Prostate gland (tissue), 2 donors: Measurements from ENCODE around the gene USP13. TPM values are rescaled to one million over a fixed set of nuclear protein-coding genes. Genes with fewer than 3 reads are reported as not detected.

Experiments
- DNase-seq: peaks from one replicate; pipeline ENCODE4 v3.0.0-alpha.2; 2019; ENCODE audit warnings: low spot score
- H3K27ac ChIP-seq, 2 donors: fragments of 200-600 bp; sonication (generic); 2 replicates each; pipeline ENCODE4 v1.5.1; 2017 to 2019
- H3K27me3 ChIP-seq: fragments of 200-600 bp; sonication (generic); replicated peaks from 2 replicates; pipeline ENCODE4 v1.5.1; 2019; ENCODE audit not compliant: insufficient read depth
- H3K36me3 ChIP-seq, 2 donors: fragments of 200-600 bp; sonication (generic); 1 replicate in 1 of 2; 2 replicates in 1 of 2; pipeline versions ENCODE4 v1.5.1 to v1.8.1; 2017 to 2019
- H3K4me1 ChIP-seq: fragments of 200-600 bp; sonication (generic); replicated peaks from 2 replicates; pipeline ENCODE4 v1.5.1; 2019
- H3K4me3 ChIP-seq, 2 donors: fragments of 200-600 bp; sonication (generic); 2 replicates each; pipeline ENCODE4 v1.5.1; 2017 to 2019
- H3K9me3 ChIP-seq: fragments of 200-600 bp; sonication (generic); 2 replicates; pipeline ENCODE4 v1.5.1; 2017
- POLR2A ChIP-seq: fragments of 450-650 bp; IDR thresholded peaks from one replicate; pipeline ENCODE4 v1.6.1; 2016; ENCODE audit warnings: antibody characterized with exemption, mild to moderate bottlenecking
- POLR2AphosphoS5 ChIP-seq: sonication (generic); formaldehyde crosslinking; IDR thresholded peaks from one replicate; pipeline ENCODE4 v1.6.1; 2017; ENCODE audit warnings: antibody characterized with exemption
- WGBS: methylation state at CpG from one replicate; pipeline ENCODE4 v1.1.5; 2018; 5-methylcytosine and 5-hydroxymethylcytosine counted together
- intact Hi-C: fragments of 100-400 bp; cut with DNase I; formaldehyde crosslinking; loops from one replicate; pipeline ENCODE4 v1.14.2; 2022
- total RNA-seq, 2 donors: library from RNA; depleted of rRNA; stranded (reverse); fragments of >200 nt; gene quantifications; one replicate each; pipeline ENCODE4 v1.1.0, GENCODE V29; 2016
- TF ChIP-seq, protein P1 (sequence below), 4 experiments: fragments of 200-600 bp in 2 of 4; fragments of 450-650 bp in 2 of 4; sonication (generic) in 2 of 4; IDR thresholded peaks; 1 replicate in 3 of 4; 2 replicates in 1 of 4; pipeline ENCODE4 v1.5.1; 2016 to 2019; ENCODE audit warnings: antibody characterized with exemption in 4 of 4, mild to moderate bottlenecking in 2 of 4, moderate library complexity in 2 of 4

USP13 gene
- total RNA-seq, 2 donors from 2014 or later = 11.7 to 52.6 TPM

DNA sequence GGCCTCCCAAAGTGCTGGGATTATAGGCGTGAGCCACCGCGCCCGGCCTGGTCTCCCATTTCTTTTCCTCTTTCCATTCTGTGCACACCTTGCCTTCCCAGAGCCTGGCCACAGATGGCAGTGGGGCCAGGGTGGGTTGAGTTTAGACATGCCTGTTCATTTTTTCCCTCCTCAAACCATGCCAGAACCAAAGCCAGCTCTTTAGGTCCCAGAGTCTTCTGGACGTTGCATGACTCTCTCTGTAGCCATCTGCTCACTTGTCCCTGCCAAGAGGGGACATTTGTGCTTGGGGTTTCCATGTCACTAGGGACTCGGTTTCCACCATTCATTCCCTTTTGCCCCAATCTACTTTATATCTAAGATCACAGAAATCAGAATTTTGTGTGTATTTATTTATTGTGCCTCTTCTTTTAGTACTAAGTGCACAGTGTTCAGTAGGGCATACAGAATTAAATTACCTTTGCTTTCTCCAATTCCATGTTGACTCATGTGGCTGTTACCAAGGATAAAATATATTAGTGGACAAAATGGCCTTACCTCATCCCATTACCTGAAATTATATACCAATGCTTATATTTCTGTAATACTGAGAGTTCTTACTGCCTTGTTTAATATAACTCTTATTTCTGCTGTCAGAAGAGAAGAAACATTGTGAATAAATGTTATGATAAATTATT is 49.6 kb downstream of the USP13 start:
- Histone ChIP-seq H3K4me1 (no peaks in the 10 kb centered on the region), H3K27ac (no peak overlapping the region), H3K36me3 (no peaks in the 10 kb centered on the region), H3K4me3 (no peak overlapping the region), H3K27me3 (no peaks in the 10 kb centered on the region), H3K9me3 (no peaks in the 10 kb centered on the region)
- intact Hi-C loops = no loop called here
- TF ChIP-seq POLR2A (no peak), POLR2AphosphoS5 (no peak)
- TF ChIP-seq, protein P1, sequence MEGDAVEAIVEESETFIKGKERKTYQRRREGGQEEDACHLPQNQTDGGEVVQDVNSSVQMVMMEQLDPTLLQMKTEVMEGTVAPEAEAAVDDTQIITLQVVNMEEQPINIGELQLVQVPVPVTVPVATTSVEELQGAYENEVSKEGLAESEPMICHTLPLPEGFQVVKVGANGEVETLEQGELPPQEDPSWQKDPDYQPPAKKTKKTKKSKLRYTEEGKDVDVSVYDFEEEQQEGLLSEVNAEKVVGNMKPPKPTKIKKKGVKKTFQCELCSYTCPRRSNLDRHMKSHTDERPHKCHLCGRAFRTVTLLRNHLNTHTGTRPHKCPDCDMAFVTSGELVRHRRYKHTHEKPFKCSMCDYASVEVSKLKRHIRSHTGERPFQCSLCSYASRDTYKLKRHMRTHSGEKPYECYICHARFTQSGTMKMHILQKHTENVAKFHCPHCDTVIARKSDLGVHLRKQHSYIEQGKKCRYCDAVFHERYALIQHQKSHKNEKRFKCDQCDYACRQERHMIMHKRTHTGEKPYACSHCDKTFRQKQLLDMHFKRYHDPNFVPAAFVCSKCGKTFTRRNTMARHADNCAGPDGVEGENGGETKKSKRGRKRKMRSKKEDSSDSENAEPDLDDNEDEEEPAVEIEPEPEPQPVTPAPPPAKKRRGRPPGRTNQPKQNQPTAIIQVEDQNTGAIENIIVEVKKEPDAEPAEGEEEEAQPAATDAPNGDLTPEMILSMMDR (IDR thresholded peaks at IDR 0.05) = no peak
- no peak for DNase-seq
- WGBS = 96% methylated on average over 6 of the region's 6 CpGs

DNA sequence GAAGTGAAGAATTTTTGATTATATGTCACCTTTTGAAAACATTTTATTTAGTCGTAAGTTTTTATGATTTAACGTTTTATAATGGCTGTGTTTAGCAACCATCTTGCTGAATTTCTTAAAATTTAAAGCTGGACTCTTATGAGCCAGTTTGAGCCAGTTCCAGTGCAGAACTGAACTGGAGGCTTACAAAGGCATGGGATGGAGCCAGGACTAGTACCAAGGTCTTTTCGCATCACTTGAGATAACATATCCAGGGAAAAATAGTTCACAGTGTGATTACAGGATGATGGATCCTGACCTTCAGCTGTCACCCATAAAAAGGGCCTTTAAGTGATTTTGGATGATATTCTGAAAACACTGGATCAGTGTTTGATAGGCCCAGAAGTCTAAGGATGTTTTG is 51.0 kb downstream of the USP13 start:
- Histone ChIP-seq H3K4me3 (no peak overlapping the region), H3K27me3 (no peaks in the 10 kb centered on the region), H3K36me3 (no peaks in the 10 kb centered on the region), H3K9me3 (no peaks in the 10 kb centered on the region), H3K4me1 (no peaks in the 10 kb centered on the region), H3K27ac (no peak overlapping the region)
- intact Hi-C loops = no loop called here
- TF ChIP-seq, protein P1 (IDR thresholded peaks at IDR 0.05) = no peak
- TF ChIP-seq POLR2AphosphoS5 (no peak), POLR2A (no peak)
- 95% methylated on average over 3 of the region's 3 CpGs for WGBS
- no peak for DNase-seq

DNA sequence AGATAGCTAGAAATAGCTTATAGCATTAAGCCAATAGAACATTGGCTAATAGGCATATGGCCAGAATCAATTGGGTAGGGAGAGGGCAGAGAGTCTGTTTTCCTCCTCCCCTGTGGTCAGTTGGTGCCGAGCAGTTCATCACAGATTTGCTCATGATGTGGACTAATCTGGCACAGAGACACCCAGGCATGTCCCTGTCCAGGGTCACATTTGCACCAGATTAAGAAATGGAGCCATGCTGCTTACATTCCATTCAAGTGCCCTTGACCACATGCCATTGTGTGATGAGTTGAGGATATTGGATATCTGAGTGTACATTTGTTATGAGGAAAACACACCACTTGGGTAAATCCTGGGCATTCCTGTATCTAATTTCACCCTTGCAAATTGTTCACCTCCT is 53.4 kb downstream of the USP13 start:
- no peak for DNase-seq
- no peak overlapping the region for H3K4me3 ChIP-seq
- 95% methylated on average over 1 of the region's 1 CpG for WGBS
- intact Hi-C loops = no loop called here
- no peaks in the 10 kb centered on the region for H3K27me3 ChIP-seq
- H3K4me1 ChIP-seq = no peaks in the 10 kb centered on the region
- TF ChIP-seq POLR2A (no peak), POLR2AphosphoS5 (no peak)
- TF ChIP-seq, protein P1 (IDR thresholded peaks at IDR 0.05) = no peak
- no peaks in the 10 kb centered on the region for H3K36me3 ChIP-seq
- H3K9me3 ChIP-seq = no peaks in the 10 kb centered on the region
- no peak overlapping the region for H3K27ac ChIP-seq

DNA sequence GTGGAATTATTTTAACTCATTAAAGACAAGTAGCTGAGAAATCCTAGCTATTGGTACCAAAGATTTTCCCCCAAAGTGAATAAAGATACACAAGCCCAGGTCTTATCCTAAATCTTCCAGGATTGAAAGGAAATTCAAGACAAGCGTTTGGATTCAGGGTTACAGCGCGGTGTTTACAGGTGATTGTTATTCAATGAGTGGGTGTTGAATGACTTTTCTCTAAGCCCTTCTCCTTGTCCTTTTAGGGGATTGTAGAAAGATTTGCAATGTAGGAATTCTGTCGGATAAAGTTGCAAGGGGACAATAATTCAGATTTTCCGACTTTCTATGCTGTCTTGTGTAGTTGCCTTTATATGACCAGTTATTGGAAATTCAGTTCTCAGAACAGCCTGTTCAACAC is 57.2 kb downstream of the USP13 start:
- H3K9me3 ChIP-seq = no peaks in the 10 kb centered on the region
- H3K36me3 ChIP-seq = no peaks in the 10 kb centered on the region
- TF ChIP-seq, protein P1 (IDR thresholded peaks at IDR 0.05) = no peak
- TF ChIP-seq POLR2AphosphoS5 = no peak
- TF ChIP-seq POLR2A = no peak
- no peak for DNase-seq
- H3K27ac ChIP-seq = no peak overlapping the region
- no peak overlapping the region for H3K4me3 ChIP-seq
- H3K4me1 ChIP-seq = no peaks in the 10 kb centered on the region
- WGBS = 75% methylated on average over 5 of the region's 5 CpGs
- no peaks in the 10 kb centered on the region for H3K27me3 ChIP-seq
- intact Hi-C loops = no loop called here

DNA sequence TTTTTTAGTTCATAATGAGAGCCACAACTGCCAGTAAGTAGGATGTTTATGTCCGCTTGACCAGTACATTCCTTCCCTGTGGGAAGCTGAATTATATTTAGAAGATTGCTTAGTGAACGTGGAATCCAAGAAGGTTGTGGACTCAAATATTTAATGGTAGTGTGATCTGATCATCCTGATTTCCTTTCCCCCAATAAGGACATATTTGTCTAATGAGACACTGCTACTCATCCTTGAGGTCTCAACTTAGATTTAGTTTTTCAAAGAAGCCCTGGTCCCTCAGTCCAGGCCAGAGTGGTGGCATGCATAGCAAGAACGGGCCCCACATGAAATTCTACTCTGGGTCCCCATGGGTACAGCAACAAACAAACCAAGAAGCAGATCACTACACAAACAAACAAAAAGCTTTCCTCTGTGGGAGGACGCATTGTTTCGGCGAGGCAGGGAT is 60.8 kb downstream of the USP13 start:
- Histone ChIP-seq H3K27ac (no peak overlapping the region), H3K4me1 (no peaks in the 10 kb centered on the region)

More for the DNA sequence above, 60.8 kb downstream of the USP13 start:
- 81% methylated on average over 6 of the region's 6 CpGs for WGBS
- no peak for DNase-seq
- intact Hi-C loops = no loop called here
- Histone ChIP-seq H3K36me3 (no peaks in the 10 kb centered on the region), H3K4me3 (no peak overlapping the region), H3K9me3 (no peaks in the 10 kb centered on the region), H3K27me3 (no peaks in the 10 kb centered on the region)
- TF ChIP-seq POLR2A (no peak), POLR2AphosphoS5 (no peak)
- TF ChIP-seq, protein P1 (IDR thresholded peaks at IDR 0.05) = no peak
